GM12878 (cell line): ENCODE measurements around the gene CFAP44. TPM values are rescaled to one million over a fixed set of nuclear protein-coding genes. Genes with fewer than 3 reads are reported as not detected.
A peak's percentile ranks its signal among the peaks of the same experiment; 100 is the strongest.

Experiments used
- BACH1 ChIP-seq: fragments of 450-650 bp; IDR thresholded peaks from 2 replicates; pipeline ENCODE4 v1.6.1; 2017; ENCODE audit warnings: mild to moderate bottlenecking, borderline replicate concordance
- CHD4 ChIP-seq: fragments of 200-600 bp; sonication (generic); IDR thresholded peaks from 2 replicates; pipeline ENCODE4 v1.6.1; 2016; ENCODE audit warnings: mild to moderate bottlenecking
- E4F1 ChIP-seq: fragments of 450-650 bp; IDR thresholded peaks from 2 replicates; pipeline ENCODE4 v1.6.1; 2018; ENCODE audit warnings: borderline replicate concordance, mild to moderate bottlenecking; ENCODE audit not compliant: partially characterized antibody
- HDAC6 ChIP-seq: fragments of 200-600 bp; sonication (generic); IDR thresholded peaks from one replicate; pipeline ENCODE4 v1.8.0; 2017; ENCODE audit warnings: antibody characterized with exemption; ENCODE audit not compliant: unreplicated experiment
- IKZF2 ChIP-seq, 2 experiments: fragments of 450-650 bp; IDR thresholded peaks; 2 replicates each; pipeline ENCODE4 v1.6.1; 2017; ENCODE audit warnings: mild to moderate bottlenecking in 2 of 2, moderate library complexity in 2 of 2
- MLLT1 ChIP-seq: fragments of 450-650 bp; IDR thresholded peaks from 2 replicates; pipeline ENCODE4 v1.6.1; 2016; ENCODE audit warnings: mild to moderate bottlenecking
- MTA3 ChIP-seq: IDR thresholded peaks from 2 replicates; pipeline ENCODE4 v1.6.1; 2012; ENCODE audit warnings: low read length, inconsistent platforms, borderline replicate concordance
- MYB ChIP-seq: fragments of 150-350 bp; IDR thresholded peaks from 2 replicates; pipeline ENCODE4 v1.6.1; 2014; ENCODE audit warnings: mild to moderate bottlenecking, low read depth, low read length, borderline replicate concordance
- NBN ChIP-seq: fragments of 450-650 bp; IDR thresholded peaks from 2 replicates; pipeline ENCODE4 v1.6.1; 2016
- NFIC ChIP-seq: IDR thresholded peaks from 2 replicates; pipeline ENCODE4 v1.6.1; 2012; ENCODE audit warnings: low read depth, mild to moderate bottlenecking, inconsistent platforms, low read length, moderate library complexity
- RELA ChIP-seq: fragments of 450-650 bp; IDR thresholded peaks from 2 replicates; pipeline ENCODE4 v1.8.0; 2014; ENCODE audit warnings: borderline replicate concordance; ENCODE audit not compliant: partially characterized antibody
- RUNX3 ChIP-seq: IDR thresholded peaks from 2 replicates; pipeline ENCODE4 v1.6.1; 2012; ENCODE audit warnings: low read length, inconsistent platforms
- SIN3A ChIP-seq: IDR thresholded peaks from 2 replicates; pipeline ENCODE4 v1.6.1; 2012; ENCODE audit warnings: low read depth, low read length, improper control_type of control experiment
- SMAD5 ChIP-seq: IDR thresholded peaks from 2 replicates; pipeline ENCODE4 v1.6.1; 2016; ENCODE audit warnings: antibody characterized with exemption, low read depth
- SMARCA5 ChIP-seq: fragments of 450-650 bp; IDR thresholded peaks from 2 replicates; pipeline ENCODE4 v1.6.1; 2017; ENCODE audit warnings: mild to moderate bottlenecking
- SPI1 ChIP-seq: IDR thresholded peaks from 2 replicates; pipeline ENCODE4 v1.6.1; 2011; ENCODE audit warnings: low read depth, mild to moderate bottlenecking, low read length, moderate library complexity, borderline replicate concordance; ENCODE audit not compliant: insufficient read depth
- SRF ChIP-seq, 2 experiments: IDR thresholded peaks; 2 replicates each; pipeline ENCODE4 v1.6.1; 2011; ENCODE audit warnings: low read depth in 2 of 2, low read length in 2 of 2, mild to moderate bottlenecking in 1 of 2, moderate library complexity in 1 of 2
- SUPT20H ChIP-seq: IDR thresholded peaks from 2 replicates; pipeline ENCODE4 v1.6.1; 2011; ENCODE audit warnings: low read depth, mild to moderate bottlenecking, low read length, moderate library complexity, borderline replicate concordance; ENCODE audit not compliant: control insufficient read depth
- USF2 ChIP-seq: IDR thresholded peaks from 2 replicates; pipeline ENCODE4 v1.6.1; 2011; ENCODE audit warnings: low read depth, low read length, improper control_type of control experiment, borderline replicate concordance
- ZBTB11 ChIP-seq: fragments of 450-650 bp; formaldehyde crosslinking; IDR thresholded peaks from 2 replicates; pipeline ENCODE4 v1.5.0; 2022; ENCODE audit warnings: mild to moderate bottlenecking, missing genetic modification characterization
- ZBTB33 ChIP-seq: fragments of 450-650 bp; IDR thresholded peaks from 2 replicates; pipeline ENCODE4 v1.6.1; 2017; ENCODE audit warnings: mild to moderate bottlenecking
- ZNF274 ChIP-seq: IDR thresholded peaks from one replicate; pipeline ENCODE4 v1.8.0; 2011; ENCODE audit not compliant: insufficient read length, insufficient read depth
- polyA plus RNA-seq, 11 experiments: library from polyadenylated mRNA; depleted of rRNA in 4 of 11; unstranded in 6 of 11; stranded (reverse) in 5 of 11; fragments of >200 nt; fragmentation: Nextera tagmentation in 4 of 11; fragmentation: Illumina TruSeq in 1 of 11; extraction: Ambion mirVana in 4 of 11; extraction: Trizol in 1 of 11; gene quantifications; 1 replicate in 1 of 11; 2 replicates in 10 of 11; pipeline versions ENCODE4 v1.2.1 to v1.2.3, GENCODE V29; 2011 to 2016; ENCODE audit warnings: inconsistent platforms in 2 of 11, missing spikeins in 2 of 11, low read depth in 1 of 11
- total RNA-seq, 4 experiments: library from RNA; depleted of rRNA in 3 of 4; stranded (reverse); fragments of >200 nt in 3 of 4; fragmentation: Illumina TruSeq in 1 of 4; extraction: Trizol in 1 of 4; gene quantifications; 2 replicates each; pipeline versions ENCODE4 v1.2.1 to v1.2.3, GENCODE V29; 2013 to 2021

CFAP44 gene
- total and polyA plus RNA-seq, 10 of the 15 experiments (the other 5 are each of a cell fraction or from before 2014, with no cell fraction given) = 0.76 to 5.9 (median 3.7) TPM

GRCh38 chr3:113423699-113424098 is 17.6 kb downstream of the CFAP44 start (continued):
- TF ChIP-seq ZBTB11 = no peak
- TF ChIP-seq NBN = no peak
- 0 out of 2 replicates have a peak, but pooled peaks have one; percentile 39 for TF ChIP-seq MYB
- no peak for TF ChIP-seq CHD4
- TF ChIP-seq BACH1 = no peak
- TF ChIP-seq MTA3 = 0 out of 2 replicates have a peak, but pooled peaks have one; percentile 51
- no peak for TF ChIP-seq SUPT20H
- TF ChIP-seq ZBTB33 = no peak
- TF ChIP-seq ZNF274 = no peak
- TF ChIP-seq IKZF2 (IDR thresholded peaks at IDR 0.05) = peak in 1 of 2 experiments; percentile 29; a peak in 1 of 4 replicates
- TF ChIP-seq SRF (IDR thresholded peaks at IDR 0.05; ENCODE audit: low read depth in 2 of 2, low read length in 2 of 2) = no peak
- TF ChIP-seq SMAD5 = no peak
- TF ChIP-seq MLLT1 = no peak
- no peak for TF ChIP-seq SIN3A
- TF ChIP-seq E4F1 = no peak
- no peak for TF ChIP-seq RELA
- TF ChIP-seq RUNX3 = peak; percentile 78
- TF ChIP-seq SPI1 = no peak
- no peak for TF ChIP-seq SMARCA5
- TF ChIP-seq HDAC6 = no peak
- no peak; the same call in 1 of the 2 replicates for TF ChIP-seq USF2
- peak; percentile 41; the same call in 1 of the 2 replicates for TF ChIP-seq NFIC
